Measurements from ENCODE around the gene SYN1. TPM values are rescaled to one million over a fixed set of nuclear protein-coding genes. Genes with fewer than 3 reads are reported as not detected.
A peak's percentile ranks its signal among the peaks of the same experiment; 100 is the strongest.

SYN1 gene
- polyA plus RNA-seq, 3 donors, result 0.11 to 4.0 (median 0.29) TPM

DNA sequence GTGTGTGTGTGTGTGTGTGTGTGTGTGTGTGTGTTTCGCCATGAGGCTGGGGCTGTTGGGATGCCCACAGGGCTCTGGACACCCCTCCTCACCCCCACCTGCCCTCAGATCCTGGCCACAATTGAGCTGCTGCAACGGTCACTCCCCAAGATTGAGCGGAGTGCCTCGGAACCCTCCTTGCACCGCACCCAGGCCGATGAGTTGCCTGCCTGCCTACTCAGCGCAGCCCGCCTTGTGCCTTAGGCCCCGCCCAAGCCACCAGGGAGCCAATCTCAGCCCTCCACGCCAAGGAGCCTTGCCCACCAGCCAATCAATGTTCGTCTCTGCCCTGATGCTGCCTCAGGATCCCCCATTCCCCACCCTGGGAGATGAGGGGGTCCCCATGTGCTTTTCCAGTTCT lies 48.4 kb downstream of the SYN1 start:
- H2AFZ ChIP-seq (ENCODE audit: insufficient read depth, low read depth, low read length, poor library complexity, severe bottlenecking), result no peak overlapping the region
- peaks cover 4% of the 10 kb centered on the region for H3K79me2 ChIP-seq (ENCODE audit: insufficient read depth, low read length)
- peaks cover 8 to 22% (median 19%) of the 10 kb centered on the region in 3 donors for H3K27me3 Mint-ChIP-seq (ENCODE audit: low read depth in 3 of 3)
- H3K4me1 ChIP-seq (ENCODE audit: control insufficient read depth in 1 of 2, insufficient read depth in 2 of 2, low read length in 2 of 2), result peaks cover 16 to 29% of the 10 kb centered on the region in 2 donors
- no peak overlapping the region for H3K27ac ChIP-seq (ENCODE audit: low read depth in 1 of 2, low read length in 2 of 2)
- intact Hi-C loops (cut with micrococcal nuclease), result no loop called here
- DNase-seq, result no peak
- no peaks in the 10 kb centered on the region for H3K9me3 ChIP-seq (replicated peaks in 1 of 2; ENCODE audit: control insufficient read depth in 1 of 2, insufficient read depth in 1 of 2, low read length in 2 of 2)
- no peak overlapping the region for H3K4me3 Mint-ChIP-seq
- peaks cover 48 to 59% of the 10 kb centered on the region in 2 donors for H3K36me3 ChIP-seq (replicated peaks in 1 of 2; ENCODE audit: control insufficient read depth in 1 of 2, insufficient read depth in 2 of 2, low read length in 2 of 2)
- no peak overlapping the region for H3K4me3 ChIP-seq (replicated peaks in 1 of 3; ENCODE audit: low read depth in 2 of 3, low read length in 3 of 3)
- H3K27me3 ChIP-seq (ENCODE audit: control insufficient read depth in 2 of 2, insufficient read depth in 2 of 2, low read length in 2 of 2), result peaks cover 0 to 13% of the 10 kb centered on the region in 2 donors
- no peak overlapping the region for H3K4me2 ChIP-seq (replicated peaks; ENCODE audit: extremely low read depth, low read length, poor library complexity, severe bottlenecking)
- 89% methylated on average over 3 of the region's 11 CpGs for WGBS (ENCODE audit: insufficient coverage)
- H3K36me3 Mint-ChIP-seq, result peaks cover 58 to 60% of the 10 kb centered on the region in 2 donors
- no peak overlapping the region for H3K9ac ChIP-seq (ENCODE audit: insufficient read depth, low read length, poor library complexity, severe bottlenecking)
- H3K4me1 Mint-ChIP-seq, result peaks cover 19% of the 10 kb centered on the region
- peak overlapping the region in 2 of 7 donors; percentile 13 to 58 for H3K27ac Mint-ChIP-seq
- H4K20me1 ChIP-seq (ENCODE audit: insufficient read depth, low read length), result no peaks in the 10 kb centered on the region
- peaks cover 0 to 12% (median 5%) of the 10 kb centered on the region in 7 donors for H3K9me3 Mint-ChIP-seq
- TF ChIP-seq, protein P1, sequence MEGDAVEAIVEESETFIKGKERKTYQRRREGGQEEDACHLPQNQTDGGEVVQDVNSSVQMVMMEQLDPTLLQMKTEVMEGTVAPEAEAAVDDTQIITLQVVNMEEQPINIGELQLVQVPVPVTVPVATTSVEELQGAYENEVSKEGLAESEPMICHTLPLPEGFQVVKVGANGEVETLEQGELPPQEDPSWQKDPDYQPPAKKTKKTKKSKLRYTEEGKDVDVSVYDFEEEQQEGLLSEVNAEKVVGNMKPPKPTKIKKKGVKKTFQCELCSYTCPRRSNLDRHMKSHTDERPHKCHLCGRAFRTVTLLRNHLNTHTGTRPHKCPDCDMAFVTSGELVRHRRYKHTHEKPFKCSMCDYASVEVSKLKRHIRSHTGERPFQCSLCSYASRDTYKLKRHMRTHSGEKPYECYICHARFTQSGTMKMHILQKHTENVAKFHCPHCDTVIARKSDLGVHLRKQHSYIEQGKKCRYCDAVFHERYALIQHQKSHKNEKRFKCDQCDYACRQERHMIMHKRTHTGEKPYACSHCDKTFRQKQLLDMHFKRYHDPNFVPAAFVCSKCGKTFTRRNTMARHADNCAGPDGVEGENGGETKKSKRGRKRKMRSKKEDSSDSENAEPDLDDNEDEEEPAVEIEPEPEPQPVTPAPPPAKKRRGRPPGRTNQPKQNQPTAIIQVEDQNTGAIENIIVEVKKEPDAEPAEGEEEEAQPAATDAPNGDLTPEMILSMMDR (IDR thresholded peaks at IDR 0.05), result no peak

- no peak for DNase-seq
- Mint-ChIP-seq H3K27me3 (ENCODE audit: low read depth in 3 of 3) (peaks cover 8 to 22% (median 17%) of the 10 kb centered on the region in 3 donors), H3K9me3 (peaks cover 0 to 12% (median 5%) of the 10 kb centered on the region in 7 donors), H3K36me3 (peaks cover 60 to 62% of the 10 kb centered on the region in 2 donors), H3K4me1 (peaks cover 19% of the 10 kb centered on the region), H3K4me3 (no peak overlapping the region), H3K27ac (peak overlapping the region in 3 of 7 donors; percentile 13 to 79 (median 58))
- Histone ChIP-seq H3K4me2 (replicated peaks; ENCODE audit: extremely low read depth, low read length, poor library complexity, severe bottlenecking) (no peak overlapping the region), H3K9me3 (replicated peaks in 1 of 2; ENCODE audit: control insufficient read depth in 1 of 2, insufficient read depth in 1 of 2, low read length in 2 of 2) (no peaks in the 10 kb centered on the region), H3K4me1 (ENCODE audit: control insufficient read depth in 1 of 2, insufficient read depth in 2 of 2, low read length in 2 of 2) (peaks cover 16 to 29% of the 10 kb centered on the region in 2 donors), H3K27ac (ENCODE audit: low read depth in 1 of 2, low read length in 2 of 2) (no peak overlapping the region), H2AFZ (ENCODE audit: insufficient read depth, low read depth, low read length, poor library complexity, severe bottlenecking) (no peak overlapping the region), H3K79me2 (ENCODE audit: insufficient read depth, low read length) (peaks cover 4% of the 10 kb centered on the region), H3K27me3 (ENCODE audit: control insufficient read depth in 2 of 2, insufficient read depth in 2 of 2, low read length in 2 of 2) (peaks cover 0 to 13% of the 10 kb centered on the region in 2 donors), H3K36me3 (replicated peaks in 1 of 2; ENCODE audit: control insufficient read depth in 1 of 2, insufficient read depth in 2 of 2, low read length in 2 of 2) (peaks cover 49 to 60% of the 10 kb centered on the region in 2 donors), H3K4me3 (replicated peaks in 1 of 3; ENCODE audit: low read depth in 2 of 3, low read length in 3 of 3) (no peak overlapping the region), H4K20me1 (ENCODE audit: insufficient read depth, low read length) (no peaks in the 10 kb centered on the region), H3K9ac (ENCODE audit: insufficient read depth, low read length, poor library complexity, severe bottlenecking) (no peak overlapping the region)
- TF ChIP-seq, protein P1 (IDR thresholded peaks at IDR 0.05), result no peak
- no CpG with 5 or more reads among the region's 8 CpGs for WGBS (ENCODE audit: insufficient coverage)
- intact Hi-C loops (cut with micrococcal nuclease), result no loop called here
These were observed 48.9 kb downstream of the SYN1 start for GRCh38 chrX:47570794-47571193.

Measured in CD14-positive monocyte (primary cell).